Activated CD8-positive, alpha-beta memory T cell treated with anti-CD3 and anti-CD28 coated beads, Interleukin-2, amount 50 U/mL, for 1 hour (primary cell): ENCODE measurements around the gene SNX24.

Experiments
- DNase-seq: peaks from one replicate; pipeline ENCODE4 v3.0.0-alpha.2; 2020; ENCODE audit errors: extremely low read depth

The SNX24 gene

DNA sequence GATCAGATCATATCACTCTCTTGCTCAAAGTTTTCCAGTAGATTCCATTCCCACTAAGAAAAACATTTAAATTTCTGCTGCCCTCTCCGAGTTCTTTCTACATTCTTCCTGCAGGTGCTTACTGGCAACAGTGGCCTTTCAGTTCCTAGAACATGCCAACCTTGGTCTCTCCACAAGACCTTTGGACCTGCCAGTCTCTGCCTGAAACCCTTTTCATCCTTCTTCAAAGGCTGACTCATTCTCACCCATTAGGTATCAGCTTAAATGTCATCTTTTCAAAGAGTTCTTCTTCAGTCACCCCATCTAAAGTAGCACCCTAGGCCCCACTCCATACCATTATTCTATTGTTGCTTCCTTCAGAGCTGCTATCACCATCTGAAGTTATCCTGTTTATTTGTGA is 169.3 kb downstream of the SNX24 start:
- no peak for DNase-seq

DNA sequence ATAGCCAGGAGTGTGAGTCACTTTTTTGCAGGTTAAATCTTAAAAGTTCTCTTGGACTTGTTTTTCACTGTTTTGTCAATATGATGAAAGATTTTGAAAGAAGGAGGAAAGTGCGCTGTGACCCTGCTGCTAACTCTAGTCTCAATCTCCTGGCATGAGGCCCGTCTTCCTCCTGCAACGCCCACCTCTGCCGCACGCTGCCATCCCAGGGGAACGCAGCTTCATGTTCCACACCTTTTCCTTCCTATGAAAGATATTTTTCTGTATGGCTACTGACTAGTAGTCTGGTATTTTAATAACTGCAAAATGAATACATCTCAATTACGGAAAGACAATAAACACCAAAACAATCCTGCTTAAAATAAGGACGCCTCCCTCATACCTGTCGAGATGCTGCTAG is 182.8 kb downstream of the SNX24 start:
- DNase-seq = no peak

DNA sequence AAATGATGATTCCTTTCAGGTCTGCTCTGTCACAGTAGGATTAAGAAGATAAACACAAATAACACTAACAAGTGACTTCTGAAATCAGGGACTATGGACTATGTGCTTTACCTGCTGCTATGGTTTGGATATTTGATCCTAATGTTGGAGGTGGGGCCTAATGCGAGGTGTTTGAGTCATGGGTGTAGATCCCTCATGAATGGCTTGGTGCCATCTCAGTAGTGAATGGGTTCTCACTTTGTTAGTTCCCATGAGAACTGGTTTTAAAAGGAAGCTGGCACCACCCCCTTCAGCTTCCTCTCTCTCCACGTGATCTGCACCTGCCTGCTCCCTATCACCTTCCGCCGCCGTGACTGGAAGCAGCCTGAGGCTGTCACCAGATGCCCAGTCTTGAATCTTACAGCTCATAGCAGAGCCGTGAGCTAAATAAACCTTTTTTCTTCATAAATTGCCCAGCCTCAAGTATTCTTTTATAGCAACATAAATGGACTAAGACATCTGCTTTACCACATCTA is 187.8 kb downstream of the SNX24 start:
- no peak for DNase-seq

DNA sequence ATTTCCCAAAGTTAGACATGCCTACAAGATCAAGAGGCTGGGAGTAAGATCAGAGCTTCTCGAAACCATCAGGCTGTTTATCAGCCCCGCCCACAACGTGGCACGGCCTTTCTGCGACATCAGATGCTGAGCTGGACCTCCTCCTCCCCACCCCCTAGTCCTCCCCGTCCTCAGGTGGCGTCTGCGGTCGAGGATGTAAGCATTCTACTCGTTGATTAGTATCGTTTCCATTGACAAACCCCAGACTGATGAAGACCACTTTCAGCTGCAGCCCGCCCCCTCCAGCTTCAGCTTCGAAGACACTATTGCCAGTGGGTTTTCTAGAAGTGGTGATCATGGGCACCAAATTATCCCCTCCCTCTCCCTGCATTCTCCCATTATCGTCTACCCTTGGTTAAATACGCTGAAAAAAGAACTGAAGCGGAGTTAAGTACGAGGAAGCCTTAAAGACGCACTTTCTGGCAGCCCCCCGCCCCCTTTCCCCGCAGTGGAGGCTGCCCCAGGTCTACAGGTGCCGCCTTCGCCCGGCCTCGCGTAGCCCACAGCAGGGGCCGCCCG is 190.0 kb downstream of the SNX24 start:
- DNase-seq = no peak

DNA sequence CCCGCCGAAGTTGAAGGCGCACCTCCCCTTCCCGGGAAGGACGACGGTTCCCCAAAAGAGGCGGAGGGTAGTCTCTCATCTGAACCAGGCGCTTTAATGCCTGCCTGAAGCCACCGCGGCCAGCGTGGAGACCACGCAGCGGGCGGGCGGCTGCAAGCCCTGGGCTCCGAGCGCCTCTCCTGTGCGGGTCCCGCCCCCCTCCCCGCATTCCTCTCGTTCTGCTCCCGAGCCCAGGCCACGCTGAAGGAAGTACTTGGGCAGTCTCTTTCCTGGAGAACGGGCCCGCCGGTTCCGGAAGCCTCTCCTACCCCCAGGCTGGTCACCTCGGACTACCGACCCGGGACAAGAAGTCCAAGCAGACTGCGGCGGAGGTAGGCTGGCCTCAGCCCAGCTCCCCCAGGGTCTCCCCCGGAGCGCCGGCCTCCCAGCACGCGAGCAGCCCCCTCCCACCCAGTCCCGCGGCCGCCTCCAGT is 190.5 kb downstream of the SNX24 start:
- no peak for DNase-seq

DNA sequence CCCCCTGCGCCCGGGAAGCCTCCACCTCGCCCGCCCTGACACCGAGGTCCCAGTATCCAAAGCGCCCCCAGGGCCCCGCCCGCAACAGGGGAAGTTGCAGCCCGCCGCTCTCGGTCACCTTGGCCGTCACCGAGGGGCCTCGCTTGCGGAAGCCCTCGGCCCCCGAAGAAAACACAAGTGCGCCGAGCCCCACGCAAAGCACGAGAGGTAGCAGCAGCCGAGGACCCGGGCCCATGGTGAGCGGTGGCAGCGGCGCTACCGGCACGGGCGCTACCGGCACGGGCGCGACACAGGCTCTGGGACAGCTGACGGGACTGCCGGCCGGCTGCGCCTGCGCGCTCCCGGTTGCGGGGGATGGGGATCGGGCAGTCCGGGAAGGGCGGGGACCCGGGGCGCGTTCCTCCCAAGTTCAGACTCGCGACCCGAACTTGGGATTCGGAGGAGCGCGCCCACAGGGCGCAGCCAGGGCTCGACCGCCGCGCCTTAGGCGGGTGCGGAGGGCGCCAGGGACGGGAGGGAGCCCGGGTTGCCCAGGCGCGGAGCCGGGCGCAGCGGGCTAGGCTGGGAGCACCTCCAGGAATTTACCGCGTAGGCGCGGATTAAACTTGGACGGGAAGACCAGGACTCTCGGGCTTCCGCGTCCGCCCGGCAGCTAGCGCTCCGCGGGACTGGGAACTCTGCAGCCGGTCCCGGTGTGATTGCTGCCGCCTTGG is 191.1 kb downstream of the SNX24 start, which contains the start of gene PPIC:
Gene PPIC (minus strand): TSS at position 335 of the 713 bp plus-strand sequence. CDS start 100 bp downstream, at position 235.
- DNase-seq = no peak

DNA sequence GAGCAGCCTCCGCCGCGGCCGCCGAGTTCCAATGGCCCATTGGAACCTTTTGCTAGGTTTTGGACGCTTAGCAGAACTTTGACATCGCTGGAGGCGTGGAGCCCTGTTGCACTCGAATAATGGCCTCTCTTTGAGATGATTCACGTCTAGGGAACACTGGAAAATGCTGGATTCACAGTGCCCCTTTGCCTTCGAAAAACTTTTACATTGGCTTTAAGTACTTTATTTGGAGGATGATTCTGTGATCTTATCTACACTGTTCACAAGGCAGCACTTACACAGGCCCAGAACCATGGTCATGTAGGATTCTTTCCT is 191.6 kb downstream of the SNX24 start:
- DNase-seq = no peak

DNA sequence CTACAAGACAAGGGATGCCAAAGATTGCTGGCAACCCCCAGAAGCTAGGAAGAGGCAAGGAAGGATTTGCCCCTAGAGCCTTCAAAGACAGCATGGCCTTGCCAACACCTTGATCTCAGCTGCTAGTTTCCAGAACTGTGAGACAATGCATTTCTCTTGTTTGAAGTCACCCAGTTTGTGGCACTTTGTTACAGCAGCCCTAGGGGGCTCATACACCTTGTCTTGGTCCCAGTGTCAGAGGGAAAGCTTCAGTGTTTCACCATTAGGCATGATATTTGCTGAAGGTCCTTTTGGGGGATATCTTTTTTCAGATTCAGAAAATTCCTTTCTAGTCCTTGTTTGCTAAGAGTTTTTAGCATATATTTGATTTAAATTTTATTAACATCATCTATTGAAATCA is 194.3 kb downstream of the SNX24 start:
- no peak for DNase-seq

DNA sequence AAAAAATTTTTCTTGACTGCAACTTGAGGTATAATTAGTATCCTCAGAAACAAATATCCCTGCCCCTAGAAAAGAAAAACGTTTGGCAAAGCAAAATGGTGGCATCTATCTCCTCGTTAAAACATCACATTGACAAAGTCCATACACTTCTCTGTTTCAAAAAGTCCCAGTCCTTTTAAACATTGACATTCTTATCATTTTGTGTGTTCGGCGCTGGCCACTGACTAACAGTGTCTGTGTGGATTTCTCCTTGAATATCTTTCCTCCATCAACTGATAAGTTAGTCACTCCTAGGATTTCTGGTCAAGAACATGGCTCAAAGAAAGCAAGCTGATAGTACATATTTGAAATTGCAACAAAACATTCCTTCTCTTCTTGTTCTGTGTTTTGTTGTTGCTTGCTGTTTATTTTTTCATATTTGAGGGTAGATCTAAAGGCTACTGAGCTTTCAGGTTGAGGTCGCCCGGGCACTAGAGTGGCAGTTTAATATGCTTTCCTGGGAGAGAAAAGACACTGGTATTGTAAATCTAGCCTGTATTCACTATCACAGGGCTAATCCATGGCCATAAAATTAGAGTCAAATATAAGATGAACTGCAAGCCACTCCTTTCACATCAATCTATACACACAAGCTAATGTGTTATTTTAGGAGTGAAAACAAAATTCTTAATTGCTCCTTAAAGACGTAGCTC is 199.7 kb downstream of the SNX24 start:
- DNase-seq = no peak

DNA sequence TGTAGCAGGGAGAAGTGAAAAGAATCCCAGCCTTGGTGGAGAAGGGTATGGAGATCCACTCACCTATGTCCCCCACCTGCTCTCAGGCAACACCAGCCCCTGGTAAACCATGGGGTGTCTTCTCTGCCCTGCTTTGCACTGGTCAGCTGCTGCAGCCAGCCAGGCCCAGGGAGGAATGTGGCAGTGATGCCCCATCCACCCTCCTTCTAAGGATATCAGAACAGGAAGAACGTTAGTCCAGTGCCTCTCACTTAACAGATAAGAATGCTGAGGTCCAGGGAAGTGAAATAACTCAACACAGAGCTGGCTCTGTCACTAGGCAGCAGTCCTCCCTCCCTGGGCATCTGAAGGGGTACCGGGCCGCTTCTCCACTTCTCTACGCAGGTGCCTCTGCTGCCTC is 200.8 kb downstream of the SNX24 start:
- DNase-seq = no peak

DNA sequence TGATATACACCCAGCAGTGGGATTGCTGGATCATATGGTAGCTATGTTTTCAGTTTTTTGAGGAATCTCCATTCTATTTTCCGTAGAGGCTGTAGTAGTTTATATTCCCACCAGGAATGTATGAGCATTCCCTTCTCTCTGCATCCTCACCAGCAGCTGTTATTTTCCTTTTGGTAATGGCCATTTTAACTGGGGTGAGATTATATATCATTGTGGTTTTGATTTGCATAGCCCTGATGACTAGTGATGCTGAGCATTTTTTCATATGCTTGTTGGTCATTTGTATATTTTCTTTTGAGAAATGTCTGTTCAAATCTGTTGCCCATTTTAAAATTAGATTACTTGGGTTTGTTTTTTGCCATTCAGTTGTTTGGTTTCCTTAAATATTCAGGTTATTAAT is 202.3 kb downstream of the SNX24 start:
- DNase-seq = no peak

DNA sequence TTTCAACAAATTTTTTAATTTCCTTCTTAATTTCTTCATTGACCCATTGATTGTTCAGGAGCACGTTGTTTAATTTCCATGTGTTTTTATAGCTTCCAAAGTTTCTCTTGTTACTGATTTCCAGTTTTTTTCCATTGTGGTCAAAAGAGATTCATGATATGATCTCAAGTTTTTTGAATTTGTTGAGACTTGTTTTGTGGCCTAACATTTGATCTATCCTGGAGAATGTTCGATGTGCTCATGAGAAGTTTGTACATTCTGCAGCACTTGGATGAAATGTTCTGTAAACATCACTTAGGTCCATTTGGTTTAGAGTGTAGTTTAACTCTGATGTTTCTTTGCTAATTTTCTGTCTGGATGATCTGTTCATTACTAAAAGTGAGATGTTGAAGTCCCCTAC is 205.8 kb downstream of the SNX24 start:
- no peak for DNase-seq
